C4-2B (cell line): ENCODE measurements around the gene CASZ1.

Experiments
- CTCF ChIP-seq: fragments of 450-650 bp; conservative IDR thresholded peaks from 2 replicates; pipeline ENCODE4 v1.5.1; 2017; ENCODE audit warnings: mild to moderate bottlenecking
- ZFX ChIP-seq: fragments of 450-650 bp; IDR thresholded peaks from 2 replicates; pipeline ENCODE4 v1.6.1; 2017

- TF ChIP-seq CTCF (no peak), ZFX (no peak)
Observed at GRCh38 chr1:10779201-10779600, 17.2 kb downstream of the CASZ1 start.
